OCI-LY7 (cell line): ENCODE data around the gene FAAP20. TPM values are rescaled to one million over a fixed set of nuclear protein-coding genes. Genes with fewer than 3 reads are reported as not detected.

Source experiments
- BruUV-seq: library from RNA; stranded (reverse); fragments of 400-500 nt; replicated peaks from 2 replicates; lab custom pipeline; 2021; lab: Mats Ljungman, UMichigan
- CTCF ChIA-PET: fragments of 300-600 bp; sonication (Branson Sonifier 250); formaldehyde crosslinking; loops from one replicate; lab custom pipeline; 2022; ENCODE audit warnings: antibody characterized with exemption; ENCODE audit not compliant: unreplicated experiment; lab: Charles Lee
- POLR2A ChIA-PET: fragments of 300-600 bp; sonication (Branson Sonifier 250); formaldehyde crosslinking; loops from one replicate; lab custom pipeline; 2022; ENCODE audit warnings: antibody characterized with exemption; lab: Charles Lee
- DNase-seq: peaks from one replicate; pipeline ENCODE4 v3.0.0-alpha.2; 2015; ENCODE audit warnings: low spot score
- H2AFZ ChIP-seq: fragments of 200-600 bp; sonication (generic), shearing (Covaris generic); 2 replicates; pipeline ENCODE4 v1.6.1; 2014; ENCODE audit warnings: mild to moderate bottlenecking, antibody characterized with exemption, low read length, moderate library complexity
- H3K27ac ChIP-seq: fragments of 200-600 bp; sonication (generic); 2 replicates; pipeline ENCODE4 v1.5.1; 2014; ENCODE audit warnings: mixed run types, low read depth, mild to moderate bottlenecking, moderate library complexity, low read length, inconsistent platforms; ENCODE audit not compliant: poor library complexity, severe bottlenecking
- H3K36me3 ChIP-seq: fragments of 200-600 bp; sonication (generic); 2 replicates; pipeline ENCODE4 v1.6.1; 2014; ENCODE audit warnings: mild to moderate bottlenecking, antibody characterized with exemption, low read length, moderate library complexity, mixed read lengths; ENCODE audit not compliant: insufficient read depth
- H3K4me1 ChIP-seq: fragments of 200-600 bp; sonication (generic); 2 replicates; pipeline ENCODE4 v1.5.1; 2014; ENCODE audit warnings: mild to moderate bottlenecking, low read length; ENCODE audit not compliant: insufficient read depth, poor library complexity, severe bottlenecking
- H3K4me2 ChIP-seq: fragments of 200-600 bp; sonication (generic); 2 replicates; pipeline ENCODE4 v1.6.1; 2014; ENCODE audit warnings: mild to moderate bottlenecking, low read length
- H3K4me3 ChIP-seq: fragments of 200-600 bp; sonication (generic); 2 replicates; pipeline ENCODE4 v1.5.1; 2014; ENCODE audit warnings: mild to moderate bottlenecking, low read depth, low read length; ENCODE audit not compliant: poor library complexity, severe bottlenecking
- H3K79me2 ChIP-seq: fragments of 200-600 bp; sonication (generic); 2 replicates; pipeline ENCODE4 v1.6.1; 2016; ENCODE audit warnings: low read depth, mild to moderate bottlenecking, low read length, moderate library complexity, mixed read lengths; ENCODE audit not compliant: insufficient read depth
- H3K9me2 ChIP-seq: fragments of 200-600 bp; sonication (generic); 2 replicates; pipeline ENCODE4 v1.6.1; 2016; ENCODE audit warnings: mild to moderate bottlenecking, low read length, mixed read lengths; ENCODE audit not compliant: insufficient read depth
- H3K9me3 ChIP-seq: fragments of 200-600 bp; sonication (generic); 2 replicates; pipeline ENCODE4 v1.6.1; 2014; ENCODE audit warnings: mild to moderate bottlenecking, mixed run types, low read length, mixed read lengths
- H4K20me1 ChIP-seq: fragments of 200-600 bp; sonication (generic); 2 replicates; pipeline ENCODE4 v1.6.1; 2014; ENCODE audit warnings: mild to moderate bottlenecking, antibody characterized with exemption, low read length, moderate library complexity, mixed read lengths; ENCODE audit not compliant: insufficient read depth
- EZH2phosphoT487 ChIP-seq: fragments of 200-600 bp; sonication (generic); IDR thresholded peaks from 2 replicates; pipeline ENCODE4 v1.6.1; 2018; ENCODE audit warnings: low read depth, borderline replicate concordance, mild to moderate bottlenecking, mixed run types, antibody characterized with exemption, low read length, moderate library complexity, mixed read lengths
- intact Hi-C: fragments of 100-400 bp; cut with micrococcal nuclease; formaldehyde crosslinking; loops from one replicate; pipeline ENCODE4 v1.10.0; 2022; ENCODE audit not compliant: unreplicated experiment
- total RNA-seq, 2 experiments: library from RNA; depleted of rRNA in 1 of 2; stranded (reverse); fragments of >200 nt in 1 of 2; shearing (Covaris generic) in 1 of 2; gene quantifications; 2 replicates each; pipeline ENCODE4 v1.2.3, GENCODE V29; 2014 to 2022
- TF ChIP-seq, protein P1 (sequence below): fragments of 200-600 bp; sonication (generic); conservative IDR thresholded peaks from 2 replicates; pipeline ENCODE4 v1.5.1; 2014; ENCODE audit warnings: mild to moderate bottlenecking, antibody characterized with exemption, low read length, moderate library complexity, mixed read lengths

FAAP20 gene
- total RNA-seq, 2 experiments from 2014 or later, result 47.4 to 55.7 TPM

DNA sequence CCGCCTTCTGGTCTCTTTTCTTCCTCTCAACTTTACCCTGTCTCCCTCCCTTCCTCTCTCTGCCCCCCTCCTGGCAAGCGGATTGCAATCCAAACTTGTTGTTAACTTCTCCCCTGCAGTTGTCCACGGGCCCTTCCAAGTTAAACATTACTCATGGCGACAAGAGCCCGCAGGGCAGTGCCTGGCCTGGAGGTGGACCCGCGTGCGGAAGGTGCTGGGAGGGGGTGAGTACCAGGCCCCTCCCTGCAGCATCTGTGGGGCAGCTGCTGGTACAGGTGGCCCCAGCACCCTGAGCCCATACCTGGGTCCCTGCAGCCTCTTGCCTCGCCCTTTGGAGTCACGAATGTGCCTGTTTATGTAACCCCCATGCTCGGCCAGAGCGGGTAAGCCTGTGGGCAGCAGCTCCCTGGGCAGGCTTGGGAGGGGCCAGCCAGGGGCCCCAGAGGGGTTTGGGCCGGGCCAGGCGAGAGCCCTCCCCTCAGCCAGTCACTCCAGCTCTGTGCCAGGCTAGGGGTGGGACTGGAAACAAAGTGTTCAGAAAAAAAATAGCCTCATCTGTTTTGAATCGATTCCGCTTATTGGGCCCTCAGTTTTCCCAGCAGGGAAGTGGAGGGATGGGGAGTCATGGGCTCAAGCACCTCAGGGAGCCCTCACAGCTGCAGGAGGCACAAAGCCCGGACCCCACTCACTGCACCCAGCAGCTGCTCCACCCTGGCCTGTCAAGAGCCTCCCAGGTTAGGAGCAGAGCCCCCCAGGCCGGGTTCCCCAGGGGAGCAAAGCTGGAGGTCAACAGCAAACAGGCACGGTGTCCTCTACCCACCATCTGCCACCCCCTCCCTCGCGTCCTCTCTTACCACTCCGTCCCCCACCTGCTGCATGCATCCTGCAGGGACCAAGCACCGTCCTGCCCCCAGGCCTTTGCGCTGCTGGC lies 14.0 kb upstream of the FAAP20 start:
- Histone ChIP-seq H3K79me2 (no peaks in the 10 kb centered on the region), H2AFZ (no peak overlapping the region), H3K4me1 (peaks cover 15% of the 10 kb centered on the region), H4K20me1 (no peaks in the 10 kb centered on the region; the same call in 1 of the 2 replicates), H3K9me2 (no peaks in the 10 kb centered on the region), H3K4me3 (no peak overlapping the region), H3K4me2 (no peak overlapping the region), H3K9me3 (no peaks in the 10 kb centered on the region), H3K36me3 (no peaks in the 10 kb centered on the region), H3K27ac (no peak overlapping the region)
- POLR2A ChIA-PET, result no interaction called here
- no TSS peak for BruUV-seq
- CTCF ChIA-PET, result no interaction called here
- no peak for DNase-seq
- intact Hi-C loops, result no loop called here
- TF ChIP-seq, protein P1, sequence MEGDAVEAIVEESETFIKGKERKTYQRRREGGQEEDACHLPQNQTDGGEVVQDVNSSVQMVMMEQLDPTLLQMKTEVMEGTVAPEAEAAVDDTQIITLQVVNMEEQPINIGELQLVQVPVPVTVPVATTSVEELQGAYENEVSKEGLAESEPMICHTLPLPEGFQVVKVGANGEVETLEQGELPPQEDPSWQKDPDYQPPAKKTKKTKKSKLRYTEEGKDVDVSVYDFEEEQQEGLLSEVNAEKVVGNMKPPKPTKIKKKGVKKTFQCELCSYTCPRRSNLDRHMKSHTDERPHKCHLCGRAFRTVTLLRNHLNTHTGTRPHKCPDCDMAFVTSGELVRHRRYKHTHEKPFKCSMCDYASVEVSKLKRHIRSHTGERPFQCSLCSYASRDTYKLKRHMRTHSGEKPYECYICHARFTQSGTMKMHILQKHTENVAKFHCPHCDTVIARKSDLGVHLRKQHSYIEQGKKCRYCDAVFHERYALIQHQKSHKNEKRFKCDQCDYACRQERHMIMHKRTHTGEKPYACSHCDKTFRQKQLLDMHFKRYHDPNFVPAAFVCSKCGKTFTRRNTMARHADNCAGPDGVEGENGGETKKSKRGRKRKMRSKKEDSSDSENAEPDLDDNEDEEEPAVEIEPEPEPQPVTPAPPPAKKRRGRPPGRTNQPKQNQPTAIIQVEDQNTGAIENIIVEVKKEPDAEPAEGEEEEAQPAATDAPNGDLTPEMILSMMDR, result no peak

DNA sequence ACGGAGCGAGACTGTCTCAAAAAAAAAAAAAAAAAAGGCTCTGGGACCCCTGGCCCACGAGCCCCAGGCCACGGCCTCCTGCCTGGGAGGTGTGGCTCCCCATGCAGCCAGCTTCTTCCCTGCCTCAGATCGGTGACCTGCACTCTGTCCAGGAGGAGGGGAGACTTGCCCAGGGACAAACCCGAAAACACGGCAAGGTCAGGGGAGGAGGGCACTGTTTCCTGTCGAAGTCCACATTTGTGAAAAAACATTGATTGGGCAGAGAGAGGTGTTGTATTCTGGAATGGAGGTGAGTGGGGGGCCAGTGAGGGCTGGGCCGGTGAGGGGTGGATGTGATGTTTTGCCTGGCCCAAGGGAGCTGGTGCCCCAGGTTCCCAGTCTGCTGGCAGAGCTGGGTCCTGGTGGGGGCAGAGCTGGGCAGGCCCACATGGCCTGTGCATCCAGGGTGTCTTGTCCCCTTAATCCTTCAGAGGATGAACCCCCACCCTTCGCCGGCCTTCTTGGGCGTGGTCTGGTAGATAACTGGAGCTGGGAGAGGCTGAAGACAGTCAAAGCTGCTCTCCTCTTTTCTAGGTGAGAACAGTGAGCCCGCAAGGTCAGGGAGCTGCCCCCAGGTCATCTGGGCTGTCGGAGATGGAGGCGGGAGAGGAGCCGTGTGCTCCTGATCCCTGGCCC lies 12.4 kb upstream of the FAAP20 start:
- no peak overlapping the region for H3K27ac ChIP-seq
- no peaks in the 10 kb centered on the region; the same call in 1 of the 2 replicates for H4K20me1 ChIP-seq
- H3K36me3 ChIP-seq, result no peaks in the 10 kb centered on the region
- DNase-seq, result no peak
- intact Hi-C loops, result no loop called here
- H3K4me2 ChIP-seq, result no peak overlapping the region
- POLR2A ChIA-PET, result no interaction called here
- H3K4me3 ChIP-seq, result no peak overlapping the region
- CTCF ChIA-PET, result no interaction called here
- no peaks in the 10 kb centered on the region for H3K9me2 ChIP-seq
- peaks cover 15% of the 10 kb centered on the region for H3K4me1 ChIP-seq
- TF ChIP-seq EZH2phosphoT487, result no peak
- TF ChIP-seq, protein P1, result no peak
- H3K9me3 ChIP-seq, result no peaks in the 10 kb centered on the region
- H3K79me2 ChIP-seq, result no peaks in the 10 kb centered on the region
- no TSS peak for BruUV-seq
- no peak overlapping the region for H2AFZ ChIP-seq
